Retinal pigment epithelial cell (primary cell): ENCODE data around the gene ARHGAP26.
A peak's percentile ranks its signal among the peaks of the same experiment; 100 is the strongest.

Experiments used
- DNase-seq: peaks from one replicate; pipeline ENCODE4 v3.0.0-alpha.2; 2010; ENCODE audit warnings: low read depth
- H3K4me3 ChIP-seq: 2 replicates; pipeline ENCODE4 v1.5.1; 2011; ENCODE audit warnings: mild to moderate bottlenecking, low read length, control low read depth, moderate library complexity
- TF ChIP-seq, protein P1 (sequence below): conservative IDR thresholded peaks from 2 replicates; pipeline ENCODE4 v1.5.1; 2011; ENCODE audit warnings: low read depth, low read length, control low read depth, inconsistent platforms

The ARHGAP26 gene

DNA sequence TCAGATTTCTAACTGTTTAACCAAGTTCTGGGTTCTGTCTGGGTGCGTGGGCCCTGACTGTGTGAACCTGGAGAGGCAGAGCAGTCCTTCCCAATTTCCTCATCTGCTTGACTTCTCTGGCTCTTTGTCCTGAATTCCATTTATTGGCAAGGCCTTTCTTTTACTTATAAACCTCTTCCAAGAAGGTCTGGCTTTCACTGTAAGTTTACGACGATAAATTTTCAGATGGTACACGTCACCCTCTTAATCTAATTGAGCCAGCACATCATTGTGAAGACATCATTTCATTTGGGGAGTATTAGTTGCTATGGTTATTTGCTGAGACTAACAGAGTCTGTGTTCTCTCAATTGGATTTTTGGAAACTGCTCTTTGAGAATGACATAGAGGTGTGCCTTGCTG lies 92.4 kb downstream of the ARHGAP26 start:
- H3K4me3 ChIP-seq, result no peak overlapping the region
- TF ChIP-seq, protein P1, sequence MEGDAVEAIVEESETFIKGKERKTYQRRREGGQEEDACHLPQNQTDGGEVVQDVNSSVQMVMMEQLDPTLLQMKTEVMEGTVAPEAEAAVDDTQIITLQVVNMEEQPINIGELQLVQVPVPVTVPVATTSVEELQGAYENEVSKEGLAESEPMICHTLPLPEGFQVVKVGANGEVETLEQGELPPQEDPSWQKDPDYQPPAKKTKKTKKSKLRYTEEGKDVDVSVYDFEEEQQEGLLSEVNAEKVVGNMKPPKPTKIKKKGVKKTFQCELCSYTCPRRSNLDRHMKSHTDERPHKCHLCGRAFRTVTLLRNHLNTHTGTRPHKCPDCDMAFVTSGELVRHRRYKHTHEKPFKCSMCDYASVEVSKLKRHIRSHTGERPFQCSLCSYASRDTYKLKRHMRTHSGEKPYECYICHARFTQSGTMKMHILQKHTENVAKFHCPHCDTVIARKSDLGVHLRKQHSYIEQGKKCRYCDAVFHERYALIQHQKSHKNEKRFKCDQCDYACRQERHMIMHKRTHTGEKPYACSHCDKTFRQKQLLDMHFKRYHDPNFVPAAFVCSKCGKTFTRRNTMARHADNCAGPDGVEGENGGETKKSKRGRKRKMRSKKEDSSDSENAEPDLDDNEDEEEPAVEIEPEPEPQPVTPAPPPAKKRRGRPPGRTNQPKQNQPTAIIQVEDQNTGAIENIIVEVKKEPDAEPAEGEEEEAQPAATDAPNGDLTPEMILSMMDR, result no peak
- no peak for DNase-seq

DNA sequence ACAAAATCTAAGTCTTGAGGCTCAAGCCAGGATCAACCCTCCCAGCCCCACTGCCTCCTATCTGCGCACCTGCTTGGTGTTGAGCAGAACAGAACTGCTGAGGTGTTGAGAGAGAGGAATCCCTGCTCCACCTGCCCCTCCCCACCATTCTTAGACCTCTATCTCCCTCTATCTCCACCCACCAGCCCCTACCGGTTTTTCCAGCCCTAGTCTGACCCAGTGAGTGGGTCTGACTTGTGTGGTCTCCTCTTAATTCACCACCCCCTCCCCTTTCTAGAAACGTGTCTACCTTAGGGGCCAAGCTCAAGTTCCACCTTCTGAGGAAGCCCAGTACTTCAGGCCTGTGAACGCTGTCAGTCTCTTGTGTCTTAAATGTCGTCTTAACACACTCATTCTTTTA lies 93.7 kb downstream of the ARHGAP26 start:
- no peak overlapping the region for H3K4me3 ChIP-seq
- TF ChIP-seq, protein P1, result no peak
- DNase-seq, result no peak

DNA sequence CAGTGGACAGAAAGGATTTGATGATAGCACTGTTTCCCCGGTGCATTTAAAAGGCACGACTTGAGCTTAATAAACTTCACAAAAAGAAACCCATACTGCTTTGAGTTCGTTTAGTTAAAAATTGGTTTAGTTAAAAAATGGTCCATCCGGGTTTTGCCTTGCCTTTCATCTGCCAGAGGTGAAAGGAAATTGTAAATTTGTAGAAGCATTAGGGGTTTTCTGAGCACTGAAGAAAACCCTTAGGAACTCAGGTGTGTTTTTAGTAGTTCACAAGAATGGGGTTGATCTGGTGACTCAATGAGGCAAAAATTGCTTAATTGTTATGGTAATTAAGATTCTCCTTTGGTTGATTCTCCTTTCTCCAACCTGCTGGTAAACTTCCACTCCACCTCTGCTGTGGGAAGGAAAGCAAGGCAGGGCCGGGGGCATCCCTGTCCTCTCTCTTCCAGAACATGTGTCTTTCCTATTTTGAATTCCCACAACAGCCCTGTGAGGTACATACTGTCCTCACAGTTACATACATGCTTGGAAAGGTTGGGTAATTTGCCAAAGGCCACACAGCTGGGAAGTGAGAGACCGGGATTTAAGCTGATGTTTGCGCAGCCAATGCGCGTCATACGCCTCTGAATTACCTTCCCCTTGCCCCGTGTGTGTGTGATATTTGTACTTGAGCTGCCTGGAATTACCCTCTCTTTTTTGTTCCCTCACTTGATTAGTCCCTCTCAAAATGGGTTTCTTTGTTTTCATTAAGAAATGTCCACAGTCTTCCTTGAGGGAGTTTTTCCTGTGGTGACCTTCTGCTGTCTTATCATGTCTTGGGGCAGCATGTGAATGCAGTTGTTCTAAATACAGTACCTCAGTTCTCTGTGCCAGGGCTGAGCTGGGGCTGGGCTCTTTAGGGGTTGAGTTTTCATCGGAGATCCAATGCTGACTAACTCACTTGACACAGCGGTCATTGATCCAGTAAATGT lies 94.4 kb downstream of the ARHGAP26 start:
- DNase-seq, result no peak
- no peak overlapping the region for H3K4me3 ChIP-seq
- TF ChIP-seq, protein P1, result no peak

DNA sequence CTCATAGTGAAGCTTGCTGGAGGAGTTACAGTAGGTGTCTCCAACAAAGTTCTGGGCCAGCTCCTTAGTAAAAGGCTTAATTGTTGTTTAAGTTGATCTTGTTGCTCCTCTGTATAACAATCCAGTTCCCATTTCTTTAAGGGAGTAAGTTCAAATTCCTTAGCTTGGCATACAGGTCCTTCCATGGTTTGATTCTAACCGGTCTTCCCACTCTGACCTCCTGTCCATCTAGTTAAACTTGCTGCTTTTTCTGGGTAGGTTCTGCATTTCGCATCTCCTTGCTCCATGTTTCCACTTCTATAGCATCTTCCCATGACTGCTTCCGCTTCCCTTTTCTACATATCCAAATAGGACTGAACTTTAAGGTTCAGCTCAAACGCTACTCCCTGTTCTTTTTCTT lies 95.5 kb downstream of the ARHGAP26 start:
- no peak for DNase-seq
- TF ChIP-seq, protein P1, result no peak

DNA sequence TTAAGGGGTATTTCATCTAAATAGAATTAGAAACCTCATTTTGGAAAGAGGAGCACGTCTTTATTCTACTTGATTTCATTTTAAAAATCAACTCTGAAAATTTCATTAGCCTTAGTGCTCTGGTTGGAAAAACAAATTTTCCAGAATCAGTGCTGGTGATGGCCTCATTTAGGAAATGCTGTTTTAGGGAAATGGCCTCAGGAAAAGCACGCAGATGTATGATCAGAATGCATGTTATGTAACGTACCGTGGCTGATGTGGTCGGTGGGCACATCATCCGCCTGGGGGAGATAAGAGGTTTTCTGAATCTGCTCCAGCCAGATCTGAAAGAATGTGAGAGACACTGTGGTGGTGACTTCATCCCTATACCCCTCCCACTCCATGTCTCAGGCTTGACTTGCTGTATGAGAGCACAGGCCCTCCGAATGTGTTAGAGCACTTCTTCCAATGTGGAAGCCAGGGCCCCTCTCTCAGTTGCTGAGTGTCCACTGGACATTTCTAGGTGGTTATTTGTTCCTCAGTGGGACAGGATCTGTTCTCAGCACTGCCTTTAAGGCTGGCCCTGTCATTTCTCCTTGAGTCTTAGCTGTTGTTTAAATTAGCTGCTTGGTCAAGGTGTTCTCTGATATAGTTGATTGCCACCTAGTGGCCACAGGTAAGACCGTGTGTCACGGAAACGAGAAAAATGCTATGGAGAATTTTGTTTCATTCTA lies 96.5 kb downstream of the ARHGAP26 start:
- peak; percentile 39 for DNase-seq
- no peak overlapping the region for H3K4me3 ChIP-seq
- TF ChIP-seq, protein P1, result peak; percentile 78

More for the DNA sequence above, 95.5 kb downstream of the ARHGAP26 start:
- no peak overlapping the region for H3K4me3 ChIP-seq

DNA sequence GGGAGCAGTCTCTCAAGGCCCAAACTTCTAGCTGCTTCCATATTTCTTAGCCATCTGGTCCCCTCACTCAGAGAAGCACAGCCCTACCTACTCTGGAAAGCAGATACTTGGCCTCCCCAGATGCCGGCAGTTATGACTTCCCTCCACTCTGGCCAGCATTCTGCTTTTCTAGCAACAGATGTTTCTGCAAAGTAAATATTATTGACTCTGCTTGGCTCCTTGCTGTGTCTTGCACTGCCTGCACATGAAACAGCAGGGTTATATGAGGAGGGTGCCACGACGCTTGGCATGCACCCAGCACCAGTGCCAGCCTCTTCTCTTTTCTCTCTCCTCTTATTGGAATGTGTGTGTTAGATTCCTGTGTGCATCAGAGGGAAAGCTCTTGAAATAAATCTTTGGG lies 99.7 kb downstream of the ARHGAP26 start:
- TF ChIP-seq, protein P1, result no peak
- DNase-seq, result no peak
- no peak overlapping the region for H3K4me3 ChIP-seq
